GM18511 (cell line): ENCODE measurements around the gene BTAF1.

ENCODE experiments used
- ATAC-seq: cut with Tn5 transposase; IDR thresholded peaks from one replicate; pipeline ENCODE4 v1.9.1; 2021; ENCODE audit warnings: mild to moderate bottlenecking, moderate library complexity; ENCODE audit not compliant: unreplicated experiment

BTAF1 gene

GRCh38 chr10:91907914-91908336, 15.6 kb upstream of the BTAF1 start:
- ATAC-seq, result no peak

- ATAC-seq, result peak; percentile 89
Observed at GRCh38 chr10:91908337-91909116, 15.0 kb upstream of the BTAF1 start.

GRCh38 chr10:91909117-91909677, 14.4 kb upstream of the BTAF1 start, which contains the start of gene FGFBP3:
TSS of gene FGFBP3 (minus strand) at chr10:91909486. CDS start at chr10:91908969, 517 bp downstream.
- ATAC-seq, result peak; percentile 13

- ATAC-seq, result no peak
Observed at GRCh38 chr10:91910467-91910866, 13.1 kb upstream of the BTAF1 start.

GRCh38 chr10:91919651-91920050, 3.9 kb upstream of the BTAF1 start:
- ATAC-seq, result no peak

- ATAC-seq, result peak; percentile 43
Observed at GRCh38 chr10:91924212-91925021, 847 bp downstream of the BTAF1 start.

- no peak for ATAC-seq
Observed at GRCh38 chr10:91925022-91925320, 1.4 kb downstream of the BTAF1 start.

- no peak for ATAC-seq
Observed at GRCh38 chr10:91930939-91931338, 7.4 kb downstream of the BTAF1 start.

GRCh38 chr10:91931526-91932190, 8.1 kb downstream of the BTAF1 start:
- no peak for ATAC-seq

GRCh38 chr10:91932737-91933136, 9.2 kb downstream of the BTAF1 start:
- no peak for ATAC-seq

GRCh38 chr10:91935886-91936285, 12.3 kb downstream of the BTAF1 start:
- ATAC-seq, result no peak

GRCh38 chr10:91939653-91940052, 16.1 kb downstream of the BTAF1 start:
- no peak for ATAC-seq

GRCh38 chr10:91941426-91941825, 17.9 kb downstream of the BTAF1 start:
- ATAC-seq, result no peak

GRCh38 chr10:91944880-91945630, 21.5 kb downstream of the BTAF1 start:
- ATAC-seq, result peak; percentile 64

- no peak for ATAC-seq
Observed at GRCh38 chr10:91953600-91954160, 30.1 kb downstream of the BTAF1 start.

GRCh38 chr10:91955114-91955513, 31.5 kb downstream of the BTAF1 start:
- no peak for ATAC-seq

GRCh38 chr10:91957091-91957490, 33.5 kb downstream of the BTAF1 start:
- ATAC-seq, result no peak

- ATAC-seq, result no peak
Observed at GRCh38 chr10:91969297-91969696, 45.7 kb downstream of the BTAF1 start.

- ATAC-seq, result no peak
Observed at GRCh38 chr10:91974960-91975359, 51.4 kb downstream of the BTAF1 start.

GRCh38 chr10:91975438-91975837, 51.9 kb downstream of the BTAF1 start:
- ATAC-seq, result no peak
